KMS-11 (cell line): ENCODE measurements around the gene DOK6.

Experiments
- H2AFZ ChIP-seq: fragments of 200-600 bp; sonication (generic); 2 replicates; pipeline ENCODE4 v1.6.1; 2016; ENCODE audit warnings: antibody characterized with exemption, mixed run types, low read depth
- H3K27ac ChIP-seq: fragments of 200-600 bp; sonication (generic); 2 replicates; pipeline ENCODE4 v1.6.1; 2016; ENCODE audit warnings: mild to moderate bottlenecking, mixed run types
- H3K27me3 ChIP-seq: fragments of 200-600 bp; sonication (generic); 2 replicates; pipeline ENCODE4 v1.6.1; 2017; ENCODE audit warnings: mild to moderate bottlenecking, low read depth, mixed run types, moderate library complexity; ENCODE audit not compliant: insufficient read depth
- H3K36me3 ChIP-seq: fragments of 200-600 bp; sonication (generic); 2 replicates; pipeline ENCODE4 v1.6.1; 2017; ENCODE audit warnings: mild to moderate bottlenecking, mixed run types; ENCODE audit not compliant: insufficient read depth
- H3K4me1 ChIP-seq: fragments of 200-600 bp; sonication (generic); 2 replicates; pipeline ENCODE4 v1.6.1; 2016; ENCODE audit warnings: mild to moderate bottlenecking, low read depth, mixed run types; ENCODE audit not compliant: poor library complexity, severe bottlenecking
- H3K4me2 ChIP-seq: fragments of 200-600 bp; sonication (generic); 2 replicates; pipeline ENCODE4 v1.7.0; 2016; ENCODE audit warnings: mild to moderate bottlenecking, mixed run types
- H3K4me3 ChIP-seq: fragments of 200-600 bp; sonication (generic); IDR thresholded peaks from 2 replicates; pipeline ENCODE4 v1.6.1; 2017; ENCODE audit warnings: low read depth, low read length, mixed read lengths; ENCODE audit not compliant: insufficient read depth
- H3K79me2 ChIP-seq: fragments of 200-600 bp; sonication (generic); 2 replicates; pipeline ENCODE4 v1.6.1; 2016; ENCODE audit warnings: low read depth, mixed run types; ENCODE audit not compliant: insufficient read depth
- H3K9ac ChIP-seq: fragments of 200-600 bp; sonication (generic); 2 replicates; pipeline ENCODE4 v1.6.1; 2016; ENCODE audit warnings: mild to moderate bottlenecking, mixed run types
- H4K20me1 ChIP-seq: fragments of 200-600 bp; sonication (generic); 2 replicates; pipeline ENCODE4 v1.6.1; 2016; ENCODE audit warnings: mild to moderate bottlenecking, mixed run types; ENCODE audit not compliant: insufficient read depth
- TF ChIP-seq, protein P1 (sequence below): fragments of 200-600 bp; sonication (generic); conservative IDR thresholded peaks from 2 replicates; pipeline ENCODE4 v1.6.1; 2017; ENCODE audit warnings: low read depth, mild to moderate bottlenecking, antibody characterized with exemption, low read length, moderate library complexity, mixed read lengths

DOK6 gene

DNA sequence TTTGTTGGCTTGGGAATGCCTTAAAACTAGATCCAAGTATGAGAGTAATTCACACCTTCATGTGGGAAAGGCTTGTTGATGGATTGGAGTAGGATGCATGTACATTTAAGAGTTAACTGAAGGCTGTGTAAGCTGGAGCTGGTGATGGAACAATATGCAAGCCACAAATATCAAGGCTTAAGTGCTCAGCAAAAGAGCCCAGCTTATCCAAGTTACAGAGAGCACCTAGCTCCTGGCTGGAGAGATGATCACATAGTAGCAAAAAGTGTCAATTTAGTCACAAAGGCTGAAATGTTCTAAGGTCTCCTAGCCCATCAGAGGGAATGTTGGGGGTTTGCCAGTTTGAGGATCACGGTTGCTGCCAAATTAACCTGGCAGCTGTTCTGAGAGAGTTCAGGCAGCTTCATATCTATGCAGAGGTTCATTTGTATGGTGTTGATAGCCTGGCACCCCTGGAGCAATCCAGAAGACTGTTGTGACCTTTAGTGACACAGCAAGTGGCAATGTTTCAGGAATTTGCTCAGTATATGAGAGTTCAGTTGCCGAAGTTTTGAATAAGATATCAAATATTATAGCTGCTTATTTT is 228.2 kb downstream of the DOK6 start:
- Histone ChIP-seq H3K27ac (no peak overlapping the region), H3K79me2 (no peaks in the 10 kb centered on the region), H3K4me1 (no peaks in the 10 kb centered on the region), H3K4me2 (no peak overlapping the region), H4K20me1 (no peaks in the 10 kb centered on the region), H3K9ac (no peak overlapping the region), H3K4me3 (no peak overlapping the region), H2AFZ (no peak overlapping the region), H3K27me3 (no peaks in the 10 kb centered on the region), H3K36me3 (no peaks in the 10 kb centered on the region)
- TF ChIP-seq, protein P1, sequence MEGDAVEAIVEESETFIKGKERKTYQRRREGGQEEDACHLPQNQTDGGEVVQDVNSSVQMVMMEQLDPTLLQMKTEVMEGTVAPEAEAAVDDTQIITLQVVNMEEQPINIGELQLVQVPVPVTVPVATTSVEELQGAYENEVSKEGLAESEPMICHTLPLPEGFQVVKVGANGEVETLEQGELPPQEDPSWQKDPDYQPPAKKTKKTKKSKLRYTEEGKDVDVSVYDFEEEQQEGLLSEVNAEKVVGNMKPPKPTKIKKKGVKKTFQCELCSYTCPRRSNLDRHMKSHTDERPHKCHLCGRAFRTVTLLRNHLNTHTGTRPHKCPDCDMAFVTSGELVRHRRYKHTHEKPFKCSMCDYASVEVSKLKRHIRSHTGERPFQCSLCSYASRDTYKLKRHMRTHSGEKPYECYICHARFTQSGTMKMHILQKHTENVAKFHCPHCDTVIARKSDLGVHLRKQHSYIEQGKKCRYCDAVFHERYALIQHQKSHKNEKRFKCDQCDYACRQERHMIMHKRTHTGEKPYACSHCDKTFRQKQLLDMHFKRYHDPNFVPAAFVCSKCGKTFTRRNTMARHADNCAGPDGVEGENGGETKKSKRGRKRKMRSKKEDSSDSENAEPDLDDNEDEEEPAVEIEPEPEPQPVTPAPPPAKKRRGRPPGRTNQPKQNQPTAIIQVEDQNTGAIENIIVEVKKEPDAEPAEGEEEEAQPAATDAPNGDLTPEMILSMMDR, result no peak

DNA sequence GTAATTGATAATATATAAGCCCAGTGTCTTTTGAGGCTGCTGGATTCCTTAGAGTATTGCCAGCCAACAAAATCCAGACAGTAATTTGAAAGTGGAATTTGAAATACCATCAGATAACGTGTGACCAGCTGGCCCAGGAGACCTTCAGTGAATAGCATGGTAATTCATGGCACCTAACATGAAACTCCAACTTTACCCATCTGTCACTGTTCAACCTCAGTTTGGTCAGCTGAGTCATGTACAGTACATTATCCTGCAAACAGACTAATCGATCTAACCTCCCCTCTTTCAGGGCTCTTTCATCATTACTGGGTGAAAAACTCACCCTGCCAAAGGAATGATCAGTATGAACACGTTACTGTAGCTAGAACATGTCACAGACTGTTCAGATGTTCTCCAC is 230.6 kb downstream of the DOK6 start:
- Histone ChIP-seq H2AFZ (no peak overlapping the region), H3K36me3 (no peaks in the 10 kb centered on the region), H3K4me2 (no peak overlapping the region), H4K20me1 (no peaks in the 10 kb centered on the region), H3K9ac (no peak overlapping the region), H3K79me2 (no peaks in the 10 kb centered on the region), H3K27ac (no peak overlapping the region), H3K4me3 (no peak overlapping the region), H3K4me1 (no peaks in the 10 kb centered on the region), H3K27me3 (no peaks in the 10 kb centered on the region)
- TF ChIP-seq, protein P1, result no peak

DNA sequence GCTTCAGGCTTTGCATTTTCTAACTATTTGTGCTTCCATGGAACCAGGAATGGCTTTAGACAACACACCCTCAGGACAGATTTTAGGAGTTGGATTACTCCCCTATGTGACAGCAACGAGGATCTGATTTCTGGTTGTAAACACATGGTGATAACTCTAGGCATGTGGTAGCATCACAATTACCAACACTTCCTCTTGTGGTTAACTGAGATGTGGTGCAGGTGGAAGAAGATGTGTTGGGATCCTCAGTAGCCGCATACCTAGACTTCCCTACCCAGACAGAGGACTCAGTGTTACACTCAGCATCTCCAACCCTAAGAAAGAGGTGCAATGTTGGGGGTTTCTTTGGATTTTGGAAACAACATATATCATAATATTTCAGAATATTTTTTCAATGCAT is 234.8 kb downstream of the DOK6 start:
- Histone ChIP-seq H3K36me3 (no peaks in the 10 kb centered on the region), H3K27me3 (no peaks in the 10 kb centered on the region), H3K79me2 (no peaks in the 10 kb centered on the region), H3K27ac (no peak overlapping the region), H3K4me3 (no peak overlapping the region), H4K20me1 (no peaks in the 10 kb centered on the region), H3K9ac (no peak overlapping the region), H3K4me2 (no peak overlapping the region), H2AFZ (no peak overlapping the region), H3K4me1 (no peaks in the 10 kb centered on the region)
- TF ChIP-seq, protein P1, result no peak

DNA sequence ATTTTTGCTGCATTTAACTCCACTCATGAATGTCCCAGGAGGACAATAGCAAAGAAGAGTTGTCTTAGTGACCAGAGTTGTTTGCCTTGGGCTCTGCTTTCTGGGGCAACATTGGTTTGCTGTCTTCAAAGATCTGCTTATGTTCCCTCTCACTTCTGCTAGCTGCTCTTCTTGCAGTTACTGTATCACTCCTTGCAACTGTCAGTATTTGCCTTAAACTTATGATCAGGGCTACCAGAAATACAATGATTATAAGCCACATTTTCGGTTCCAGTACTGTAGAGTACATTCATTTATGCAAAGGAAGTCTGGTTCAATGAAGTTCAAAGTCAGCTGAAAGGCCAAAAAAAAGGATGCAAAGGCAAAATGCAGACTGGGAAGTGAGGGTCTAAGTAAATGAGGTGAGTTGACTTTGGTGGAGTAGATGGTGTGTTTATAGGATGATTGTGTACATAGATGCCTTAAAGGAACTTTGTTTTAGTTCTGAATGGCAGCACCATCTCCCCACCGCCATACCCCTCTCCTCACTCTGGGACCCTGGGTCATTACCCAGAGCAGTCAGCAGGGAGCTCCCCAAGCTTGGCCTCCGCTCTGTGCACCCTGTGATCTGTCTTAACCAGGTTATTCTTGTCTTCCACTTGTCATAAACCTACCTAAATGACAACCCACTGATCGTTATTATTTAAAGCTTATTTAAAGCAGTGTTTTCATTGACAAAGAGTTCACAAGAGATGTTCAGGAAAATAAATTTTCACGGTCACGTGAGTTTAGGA is 236.0 kb downstream of the DOK6 start:
- no peaks in the 10 kb centered on the region for H3K36me3 ChIP-seq
- H3K79me2 ChIP-seq, result no peaks in the 10 kb centered on the region
- H3K4me3 ChIP-seq, result no peak overlapping the region
- no peak overlapping the region for H2AFZ ChIP-seq
- TF ChIP-seq, protein P1, result no peak
- H3K27me3 ChIP-seq, result no peaks in the 10 kb centered on the region
- H3K27ac ChIP-seq, result no peak overlapping the region
- H3K4me1 ChIP-seq, result no peaks in the 10 kb centered on the region
- no peak overlapping the region for H3K9ac ChIP-seq
- no peak overlapping the region for H3K4me2 ChIP-seq
- no peaks in the 10 kb centered on the region for H4K20me1 ChIP-seq
